GM18951 (cell line): Measurements from ENCODE around the gene STAT2.
"Not testable (repeated sequence)": the region's sequence is repeated elsewhere in the genome, so short reads cannot be mapped to it uniquely, and the experiment has no call there.

Source experiments
- POLR2A ChIP-seq: IDR thresholded peaks from 4 replicates; pipeline ENCODE4 v1.6.1; 2011; ENCODE audit warnings: mild to moderate bottlenecking; ENCODE audit not compliant: insufficient read length, insufficient read depth; ENCODE audit errors: extremely low read depth
- in situ Hi-C: fragments of 300-500 bp; cut with MboI; formaldehyde crosslinking; loops from one replicate; pipeline ENCODE4 v1.12.0; 2022; ENCODE audit warnings: low sequenced_read_pairs, mixed read lengths, inconsistent platforms; ENCODE audit not compliant: unreplicated experiment

STAT2 gene

DNA sequence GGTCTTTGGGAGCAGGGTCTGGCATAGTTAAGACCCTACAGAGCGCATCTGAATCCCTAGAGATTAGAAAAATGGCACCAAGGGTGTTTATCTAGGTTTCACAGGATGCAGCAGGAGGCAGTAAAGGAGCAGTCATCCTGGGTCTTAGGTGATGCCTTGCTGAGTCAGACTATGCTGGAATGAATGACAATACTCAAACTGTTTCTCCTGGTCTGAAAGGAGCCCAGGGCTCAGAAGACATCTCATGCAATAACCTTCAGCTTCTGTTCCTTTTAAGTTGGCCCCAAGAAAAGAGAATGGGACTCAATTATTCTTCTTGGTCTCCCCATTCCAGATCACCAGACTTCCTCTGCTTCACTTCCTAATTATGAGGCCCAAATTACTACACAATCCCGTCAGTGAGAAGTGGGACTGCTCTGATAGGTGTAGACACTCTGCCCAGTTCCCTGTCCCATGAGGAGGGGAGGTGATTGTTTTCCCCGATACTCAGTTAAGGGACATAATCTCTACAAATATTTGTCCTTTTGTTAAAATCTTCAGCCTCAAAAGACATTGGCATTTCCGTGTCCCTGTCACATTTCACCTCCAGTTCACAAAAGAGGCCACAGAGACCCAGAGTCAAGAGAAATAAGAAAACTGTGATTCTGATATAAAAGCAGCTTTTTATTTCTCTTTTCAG lies 17.5 kb upstream of the STAT2 start:
- in situ Hi-C loops, result no loop called here

GRCh38 chr12:56375598-56376434 lies 15.9 kb upstream of the STAT2 start:
- in situ Hi-C loops, result no loop called here
- no peak for TF ChIP-seq POLR2A

More for the DNA sequence above, 17.5 kb upstream of the STAT2 start:
- TF ChIP-seq POLR2A, result no peak

GRCh38 chr12:56374726-56375597 lies 15.1 kb upstream of the STAT2 start:
- no peak for TF ChIP-seq POLR2A

GRCh38 chr12:56373515-56373914 lies 13.6 kb upstream of the STAT2 start:
- in situ Hi-C loops, result no loop called here
- no peak for TF ChIP-seq POLR2A

More at GRCh38 chr12:56374726-56375597, 15.1 kb upstream of the STAT2 start:
- in situ Hi-C loops, result no loop called here

- in situ Hi-C loops, result no loop called here
- TF ChIP-seq POLR2A, result no peak
These were observed 7.0 kb upstream of the STAT2 start for GRCh38 chr12:56366948-56367347.

DNA sequence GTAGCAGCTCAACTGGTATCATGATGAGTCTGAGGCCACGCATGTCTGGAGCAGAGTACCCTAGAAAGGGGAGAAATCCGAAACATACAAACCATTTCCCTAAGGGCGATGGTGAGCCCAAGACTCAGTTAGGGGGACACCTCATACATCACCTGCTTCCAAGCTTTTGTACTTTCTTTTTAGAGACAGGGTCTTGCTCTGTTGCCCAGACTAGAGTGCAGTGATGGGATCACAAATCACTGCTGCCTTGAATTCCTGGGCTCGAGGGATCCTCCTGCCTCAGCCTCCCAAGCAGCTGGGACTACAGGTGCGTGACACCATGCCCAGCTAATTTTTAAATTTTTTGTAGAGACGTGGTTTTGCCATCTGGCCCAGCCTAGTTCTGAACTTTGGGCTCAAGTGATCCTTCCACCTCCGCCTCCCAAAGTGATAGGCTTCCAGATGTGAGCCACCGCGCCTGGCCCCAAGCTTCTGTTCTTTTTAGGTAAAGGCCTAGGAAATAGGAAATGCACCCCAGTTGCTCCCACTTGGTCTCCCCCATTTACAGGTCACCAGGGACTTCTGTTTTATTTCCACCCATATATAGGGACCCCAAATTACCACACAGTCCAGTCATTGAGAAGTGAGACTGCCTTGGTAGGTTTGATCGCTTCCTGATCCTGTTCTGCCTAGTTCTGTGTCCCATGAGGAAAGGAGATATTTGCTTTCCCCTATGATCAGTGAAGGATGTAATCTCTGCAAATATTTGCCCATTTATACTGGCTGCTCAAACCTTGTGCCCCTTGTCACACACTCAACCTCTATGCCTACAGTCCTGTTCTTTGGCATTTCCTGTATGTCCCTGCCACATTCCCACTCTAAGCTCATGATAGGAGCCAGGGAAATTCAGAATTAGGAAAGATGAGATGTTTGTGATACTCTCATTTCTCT lies 2.5 kb upstream of the STAT2 start, which contains the start of gene APOF:
APOF (minus strand) TSS at position 728 of the 930 bp plus-strand sequence; CDS start at position 616, 112 bp downstream.
- in situ Hi-C loops, result no loop called here
- TF ChIP-seq POLR2A, result no peak

DNA sequence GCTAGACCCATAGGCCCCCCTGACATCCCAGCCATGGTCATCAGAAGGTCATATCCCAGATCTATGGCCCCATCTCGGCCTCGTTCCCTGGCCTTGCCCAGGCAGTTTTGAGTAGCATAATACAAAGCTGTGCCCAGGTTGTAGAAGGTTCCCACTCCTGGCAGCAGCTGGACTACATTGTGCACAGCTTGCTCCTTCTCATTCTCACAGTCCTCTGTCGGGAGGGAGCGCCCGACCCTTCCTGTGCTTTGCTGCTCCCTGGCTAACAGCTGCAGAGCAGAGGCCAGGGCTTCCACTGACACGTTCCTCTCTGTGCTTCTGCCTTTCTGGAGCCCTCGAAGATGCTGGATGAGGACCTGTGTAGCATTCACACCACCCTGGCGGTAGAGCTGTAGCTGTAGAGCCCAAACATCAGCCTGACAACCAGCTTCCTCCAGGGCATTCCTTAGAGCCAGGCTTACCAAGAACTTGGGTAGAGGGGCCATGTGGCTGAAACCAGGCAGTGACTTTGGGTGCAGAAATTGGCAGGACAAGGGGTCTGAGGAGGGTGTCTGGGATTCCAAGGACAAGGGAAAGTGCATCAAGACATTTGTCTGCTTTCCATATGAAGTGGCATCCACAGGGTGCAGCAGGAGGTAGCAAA lies 1.7 kb upstream of the STAT2 start:
- in situ Hi-C loops, result no loop called here
- TF ChIP-seq POLR2A, result peak; percentile 13

- in situ Hi-C loops, result no loop called here
- peak; percentile 20 for TF ChIP-seq POLR2A
These were observed 923 bp downstream of the STAT2 start for GRCh38 chr12:56358836-56359532.

- in situ Hi-C loops, result no loop called here
- no peak for TF ChIP-seq POLR2A
These were observed 8.6 kb downstream of the STAT2 start for GRCh38 chr12:56351325-56351724.

- in situ Hi-C loops, result no loop called here
- no peak for TF ChIP-seq POLR2A
These were observed 9.2 kb downstream of the STAT2 start for GRCh38 chr12:56350662-56351061.

DNA sequence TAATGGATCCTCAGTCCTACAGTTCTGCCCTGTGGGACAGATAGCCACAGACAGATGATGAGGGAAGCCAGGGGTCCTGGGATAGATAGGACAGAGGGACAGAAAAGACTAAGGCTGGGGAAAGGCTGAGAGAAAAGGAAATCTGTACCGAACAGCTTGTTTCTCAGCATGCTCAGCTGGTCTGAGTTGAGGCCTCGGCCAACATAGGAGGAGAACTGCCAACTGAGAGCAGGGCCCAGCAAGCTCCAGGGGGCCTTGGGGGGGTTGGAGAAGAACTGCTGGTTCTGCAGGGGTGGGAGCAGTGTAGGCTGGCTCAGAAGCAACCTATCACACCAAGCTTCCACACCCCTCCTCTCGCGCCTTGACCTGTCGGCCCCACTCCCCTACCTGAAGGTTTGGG lies 11.1 kb downstream of the STAT2 start:
- no peak for TF ChIP-seq POLR2A
- in situ Hi-C loops, result no loop called here

DNA sequence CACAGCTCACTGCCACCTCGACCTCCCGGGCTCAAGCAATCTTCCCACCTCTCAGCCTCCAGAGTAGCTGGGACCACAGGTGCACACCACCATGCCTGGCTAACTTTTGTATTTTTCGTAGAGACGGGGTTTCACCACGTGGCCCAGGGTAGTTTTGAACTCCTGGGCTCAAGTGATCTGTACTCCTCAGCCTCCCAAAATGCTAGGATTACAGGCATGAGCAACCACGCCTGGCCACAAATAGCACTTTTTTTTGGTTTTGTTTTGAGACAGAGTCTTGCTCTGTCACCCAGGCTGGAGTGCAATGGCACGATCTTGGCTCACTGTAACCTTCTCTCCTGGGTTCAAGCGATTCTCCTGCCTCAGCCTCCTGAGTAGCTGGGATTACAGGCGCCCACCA lies 12.7 kb downstream of the STAT2 start:
- in situ Hi-C loops, result not testable (repeated sequence)
